ENCODE results near the gene TBXAS1.

TBXAS1 gene

GRCh38 chr7:139853506-139854123, 24.6 kb downstream of the TBXAS1 start:
- TF ChIP-seq ARNT (IDR thresholded peaks at IDR 0.05) (no peak), ZNF384 (IDR thresholded peaks at IDR 0.05) (no peak), NFRKB (IDR thresholded peaks at IDR 0.05) (no peak), BHLHE40 (IDR thresholded peaks at IDR 0.05; ENCODE audit: borderline replicate concordance) (no peak), SP1 (IDR thresholded peaks at IDR 0.05) (no peak), ELF4 (IDR thresholded peaks at IDR 0.05) (no peak), FOXM1 (IDR thresholded peaks at IDR 0.05; ENCODE audit: borderline replicate concordance) (no peak), L3MBTL2 (conservative IDR thresholded peaks at IDR 0.05) (no peak)
- DNase-seq (ENCODE audit: extremely low spot score), result no peak
- ChIA-PET CTCF (interaction anchor here (1.0 kb wide), 1 partner anchor 152 kb away, joined by 3 read pairs; no protein-coding TSS in a partner anchor), POLR2A (no interaction called here)

GRCh38 chr7:139854124-139854511, 25.1 kb downstream of the TBXAS1 start:
- TF ChIP-seq SUZ12 (IDR thresholded peaks at IDR 0.05) (no peak), FOXK2 (IDR thresholded peaks at IDR 0.05) (no peak), HDGF (IDR thresholded peaks at IDR 0.05; ENCODE audit: borderline replicate concordance) (no peak), ELF4 (IDR thresholded peaks at IDR 0.05) (no peak), FOXA1 (IDR thresholded peaks at IDR 0.05) (no peak), PKNOX1 (IDR thresholded peaks at IDR 0.05) (no peak), FOXM1 (IDR thresholded peaks at IDR 0.05; ENCODE audit: borderline replicate concordance) (no peak), LEF1 (IDR thresholded peaks at IDR 0.05; ENCODE audit: borderline replicate concordance) (no peak), NFRKB (IDR thresholded peaks at IDR 0.05) (no peak), SP1 (IDR thresholded peaks at IDR 0.05) (no peak), BHLHE40 (IDR thresholded peaks at IDR 0.05; ENCODE audit: borderline replicate concordance) (no peak), TARDBP (IDR thresholded peaks at IDR 0.05) (no peak), L3MBTL2 (conservative IDR thresholded peaks at IDR 0.05) (no peak), CTBP1 (IDR thresholded peaks at IDR 0.05; ENCODE audit: borderline replicate concordance) (no peak), ARNT (IDR thresholded peaks at IDR 0.05) (no peak), ZNF384 (IDR thresholded peaks at IDR 0.05) (no peak)
- no peak for DNase-seq (ENCODE audit: extremely low spot score)
- ChIA-PET CTCF (interaction anchor here (1.0 kb wide), 1 partner anchor 152 kb away, joined by 3 read pairs; no protein-coding TSS in a partner anchor), POLR2A (no interaction called here)

- DNase-seq (ENCODE audit: extremely low spot score), result no peak
- TF ChIP-seq BHLHE40 (IDR thresholded peaks at IDR 0.05; ENCODE audit: borderline replicate concordance) (no peak), SP1 (IDR thresholded peaks at IDR 0.05) (no peak), NFRKB (IDR thresholded peaks at IDR 0.05) (no peak), TARDBP (IDR thresholded peaks at IDR 0.05) (no peak)
- ChIA-PET POLR2A (no interaction called here), CTCF (interaction anchor here (1.0 kb wide), 1 partner anchor 151 kb away, joined by 3 read pairs; no protein-coding TSS in a partner anchor)
Observed at GRCh38 chr7:139854803-139855497, 25.9 kb downstream of the TBXAS1 start.

- CTCF ChIA-PET, result no interaction called here
- DNase-seq (ENCODE audit: extremely low spot score), result no peak
- POLR2A ChIA-PET, result no interaction called here
- no peak for TF ChIP-seq HDGF (IDR thresholded peaks at IDR 0.05; ENCODE audit: borderline replicate concordance)
- TF ChIP-seq ZNF384 (IDR thresholded peaks at IDR 0.05), result no peak
- no peak for TF ChIP-seq NFRKB (IDR thresholded peaks at IDR 0.05)
- TF ChIP-seq FOXM1 (IDR thresholded peaks at IDR 0.05; ENCODE audit: borderline replicate concordance), result no peak
- no peak for TF ChIP-seq CTBP1 (IDR thresholded peaks at IDR 0.05; ENCODE audit: borderline replicate concordance)
Observed at GRCh38 chr7:139855498-139856270, 26.6 kb downstream of the TBXAS1 start.

- ChIA-PET POLR2A (interaction anchor here (0.8 kb wide), 1 partner anchor 392 kb away, joined by 3 read pairs; no protein-coding TSS in a partner anchor), CTCF (interaction anchor here (0.7 kb wide), 1 partner anchor 150 kb away, joined by 5 read pairs; no protein-coding TSS in a partner anchor)
- no peak for TF ChIP-seq SUZ12 (IDR thresholded peaks at IDR 0.05)
- no peak for TF ChIP-seq PKNOX1 (IDR thresholded peaks at IDR 0.05)
- TF ChIP-seq LEF1 (IDR thresholded peaks at IDR 0.05; ENCODE audit: borderline replicate concordance), result no peak
- no peak for TF ChIP-seq L3MBTL2 (conservative IDR thresholded peaks at IDR 0.05)
- TF ChIP-seq TARDBP (IDR thresholded peaks at IDR 0.05), result no peak
- no peak for TF ChIP-seq FOXK2 (IDR thresholded peaks at IDR 0.05)
- TF ChIP-seq FOXA1 (IDR thresholded peaks at IDR 0.05), result no peak
- no peak for TF ChIP-seq ZNF384 (IDR thresholded peaks at IDR 0.05)
- TF ChIP-seq NFRKB (IDR thresholded peaks at IDR 0.05), result no peak
- no peak for TF ChIP-seq BHLHE40 (IDR thresholded peaks at IDR 0.05; ENCODE audit: borderline replicate concordance)
- no peak for TF ChIP-seq FOXM1 (IDR thresholded peaks at IDR 0.05; ENCODE audit: borderline replicate concordance)
- DNase-seq (ENCODE audit: extremely low spot score), result no peak
Observed at GRCh38 chr7:139857791-139858190, 28.7 kb downstream of the TBXAS1 start.

GRCh38 chr7:139860090-139860775, 31.2 kb downstream of the TBXAS1 start:
- no peak for DNase-seq (ENCODE audit: extremely low spot score)
- POLR2A ChIA-PET, result no interaction called here
- TF ChIP-seq SUZ12 (IDR thresholded peaks at IDR 0.05) (no peak), ZNF384 (IDR thresholded peaks at IDR 0.05) (no peak), FOXA1 (IDR thresholded peaks at IDR 0.05) (no peak)
- CTCF ChIA-PET, result no interaction called here

All from HEK293T (cell line).